Ecto neural progenitor cell (in vitro differentiated cells): Measurements from ENCODE around the gene KRT86.
"Not testable (repeated sequence)": the region's sequence is repeated elsewhere in the genome, so short reads cannot be mapped to it uniquely, and the experiment has no call there.

Experiments
- DNase-seq: peaks from one replicate; pipeline ENCODE4 v3.0.0-alpha.2; 2018; ENCODE audit warnings: low spot score

Gene KRT86

GRCh38 chr12:52238916-52239646, 35.4 kb upstream of the KRT86 start:
- DNase-seq = no peak

GRCh38 chr12:52239767-52240166, 34.7 kb upstream of the KRT86 start:
- DNase-seq = no peak

GRCh38 chr12:52240247-52240646, 34.2 kb upstream of the KRT86 start:
- not testable (repeated sequence) for DNase-seq

GRCh38 chr12:52241205-52241842, 33.1 kb upstream of the KRT86 start:
- DNase-seq = no peak

DNA sequence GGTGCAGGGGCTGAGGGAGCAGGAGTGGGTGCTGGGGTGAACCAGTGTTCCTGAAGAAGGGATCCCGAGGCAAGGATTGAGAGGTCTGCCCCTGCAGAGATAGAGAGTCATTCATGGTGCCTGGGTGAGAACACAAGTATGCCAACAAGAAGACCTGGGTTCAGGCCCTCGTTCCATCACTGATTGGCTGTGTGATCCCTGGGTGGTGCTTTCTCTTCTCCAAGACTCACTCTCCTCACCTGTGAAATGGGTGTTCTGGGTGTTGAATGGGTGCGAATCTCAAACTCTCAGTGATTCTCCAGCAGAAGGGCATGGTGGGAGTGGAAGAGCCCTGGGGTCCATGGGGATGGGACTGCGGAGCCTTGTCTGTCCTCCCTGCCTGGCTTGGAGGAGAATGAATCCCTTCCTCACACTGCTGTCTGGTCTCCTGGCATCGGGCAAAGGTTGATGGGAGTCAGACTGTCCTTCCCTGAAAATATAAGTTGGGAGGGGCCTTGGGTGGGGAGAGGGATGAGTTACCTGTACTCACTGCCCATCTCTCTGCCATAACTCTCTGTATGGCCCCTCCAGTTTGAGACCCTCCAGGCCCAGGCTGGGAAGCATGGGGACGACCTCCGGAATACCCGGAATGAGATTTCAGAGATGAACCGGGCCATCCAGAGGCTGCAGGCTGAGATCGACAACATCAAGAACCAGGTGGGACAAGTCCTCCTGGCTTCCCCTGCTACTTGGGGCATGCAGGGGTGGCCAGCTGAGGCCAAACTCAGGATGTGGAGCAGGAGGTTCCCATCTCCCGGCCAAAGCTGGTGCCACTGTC, 31.8 kb upstream of the KRT86 start:
- DNase-seq = no peak

- DNase-seq = no peak
Measured at GRCh38 chr12:52243259-52243855, 31.1 kb upstream of the KRT86 start.

DNA sequence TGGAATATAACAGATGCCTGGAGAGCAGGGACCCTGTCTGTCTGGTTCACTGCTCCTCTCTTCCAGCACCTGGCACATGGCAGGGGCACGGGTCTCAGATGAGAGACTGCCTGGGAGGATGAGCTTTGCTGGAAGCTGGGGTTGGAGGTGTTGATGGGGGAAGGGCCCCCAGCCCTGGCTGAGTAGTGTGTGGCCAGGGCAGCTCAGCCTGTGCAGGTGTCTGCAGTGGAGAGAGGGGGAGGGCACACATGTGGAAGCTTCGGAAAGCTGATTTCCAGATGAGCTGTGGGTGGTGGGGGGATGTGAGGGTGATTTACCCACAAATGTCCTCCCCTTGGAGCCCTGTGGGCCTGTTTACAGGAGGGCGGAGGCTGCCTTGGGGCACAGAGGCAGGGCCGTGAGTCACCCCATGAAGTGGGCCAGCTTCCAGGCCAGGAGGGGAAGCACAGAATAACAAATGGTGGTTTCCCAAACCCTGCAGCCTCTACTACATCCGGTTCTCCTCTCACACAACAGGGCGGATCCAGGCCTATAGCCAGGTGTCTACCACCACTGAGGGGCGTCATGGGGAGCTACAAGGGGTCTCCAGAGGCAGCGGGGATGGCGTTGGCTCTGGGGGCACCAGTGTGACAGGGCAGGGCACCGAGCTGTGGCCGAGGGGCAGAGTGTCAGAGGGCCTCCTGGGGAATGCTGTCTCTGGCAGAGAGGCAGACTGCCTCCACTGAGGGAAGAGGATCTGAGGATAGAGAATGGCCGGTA, 30.4 kb upstream of the KRT86 start:
- no peak for DNase-seq

GRCh38 chr12:52244615-52244994, 29.8 kb upstream of the KRT86 start:
- DNase-seq = no peak

- DNase-seq = no peak
Measured at GRCh38 chr12:52245259-52245961, 29.0 kb upstream of the KRT86 start.

- DNase-seq = no peak
Measured at GRCh38 chr12:52245962-52246569, 28.4 kb upstream of the KRT86 start.

GRCh38 chr12:52246720-52247621, 27.5 kb upstream of the KRT86 start:
- DNase-seq = no peak

- no peak for DNase-seq
Measured at GRCh38 chr12:52247622-52248540, 26.6 kb upstream of the KRT86 start.

DNA sequence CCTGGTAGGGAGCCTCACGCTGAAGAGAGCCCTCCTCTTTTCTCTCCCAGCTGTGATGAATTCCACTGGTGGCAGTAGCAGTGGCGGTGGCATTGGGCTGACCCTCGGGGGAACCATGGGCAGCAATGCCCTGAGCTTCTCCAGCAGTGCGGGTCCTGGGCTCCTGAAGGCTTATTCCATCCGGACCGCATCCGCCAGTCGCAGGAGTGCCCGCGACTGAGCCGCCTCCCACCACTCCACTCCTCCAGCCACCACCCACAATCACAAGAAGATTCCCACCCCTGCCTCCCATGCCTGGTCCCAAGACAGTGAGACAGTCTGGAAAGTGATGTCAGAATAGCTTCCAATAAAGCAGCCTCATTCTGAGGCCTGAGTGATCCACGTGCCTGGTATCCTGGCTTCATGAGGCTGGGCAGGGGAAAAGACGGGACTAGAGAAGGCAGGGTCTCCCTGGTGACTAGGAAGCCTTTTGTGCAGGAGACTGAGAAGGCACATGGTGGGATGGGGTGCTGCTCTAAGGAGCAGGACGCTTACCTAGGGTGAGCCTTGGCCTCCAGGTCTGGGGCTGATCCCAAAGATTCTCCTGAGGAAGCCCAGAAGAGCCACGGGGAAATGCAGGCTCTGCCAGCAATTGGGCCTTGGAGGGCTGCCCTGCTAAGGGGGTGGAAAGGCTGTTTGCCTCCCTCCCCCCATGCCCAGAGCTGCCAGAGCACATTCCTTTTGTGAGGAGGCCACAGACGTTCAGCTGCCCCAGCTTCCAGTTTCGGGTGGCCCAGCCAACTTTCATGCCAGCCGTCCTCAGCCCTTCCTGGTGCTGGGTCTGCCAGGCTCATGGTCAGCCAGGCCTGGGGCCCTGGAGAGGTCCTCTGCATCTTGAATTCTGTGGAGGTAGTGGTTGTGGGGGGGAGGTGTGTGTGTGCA, 25.6 kb upstream of the KRT86 start:
- no peak for DNase-seq

DNA sequence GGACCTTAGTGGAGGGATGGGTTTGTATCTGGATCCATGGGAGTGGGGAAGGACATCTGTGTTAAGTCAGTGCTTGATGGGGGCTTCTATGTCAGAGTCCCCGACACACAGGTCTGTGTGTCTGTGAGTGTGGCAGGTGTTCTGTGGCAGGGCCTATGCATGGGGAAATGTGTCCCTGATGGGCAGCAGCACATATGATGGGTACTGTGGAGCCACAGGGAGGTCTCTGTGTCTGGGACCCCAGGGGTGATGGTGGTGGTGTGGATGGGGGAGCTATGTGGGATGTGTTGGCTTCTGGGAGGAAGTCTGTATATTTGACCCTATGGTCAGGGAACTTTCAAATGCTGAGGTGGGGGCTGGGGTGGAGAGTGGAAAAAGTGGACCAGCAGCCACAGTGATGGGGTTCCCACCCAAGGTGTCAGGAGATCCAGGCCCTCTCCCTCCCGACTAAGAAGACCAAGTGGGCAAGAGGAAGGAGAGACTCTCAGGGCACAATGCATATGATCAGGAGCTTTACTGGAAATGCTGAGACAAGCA, 24.9 kb upstream of the KRT86 start:
- no peak for DNase-seq

- DNase-seq = peak; percentile 80
Measured at GRCh38 chr12:52250048-52250990, 24.1 kb upstream of the KRT86 start.
